Measurements from ENCODE around the gene FLYWCH2. TPM values are rescaled to one million over a fixed set of nuclear protein-coding genes. Genes with fewer than 3 reads are reported as not detected.

The FLYWCH2 gene
- total RNA-seq (ENCODE audit: low replicate concordance), result 30.9 and 59.8 TPM in 2 replicates

GRCh38 chr16:2882650-2883457 is at the start of gene FLYWCH2:
Gene FLYWCH2 (plus strand): TSS chr16:2883215. CDS start chr16:2896450, 13,235 bp downstream.

GRCh38 chr16:2857451-2858244 is 25.4 kb upstream of the FLYWCH2 start, which contains the start of gene PRSS22:
Gene PRSS22 (minus strand): TSS chr16:2858170. CDS start chr16:2858104, 66 bp downstream.

GRCh38 chr16:2911638-2912329 is 28.8 kb downstream of the FLYWCH2 start, which contains the start of gene FLYWCH1:
Gene FLYWCH1 (plus strand): TSS chr16:2911931. CDS start chr16:2929686, 17,755 bp downstream.

Other genes starting within 250 kb of the FLYWCH2 start
- gene KCTD5, start 200.7 kb upstream of the FLYWCH2 start, total RNA-seq (ENCODE audit: low replicate concordance), result 11.8 and 24.8 TPM in 2 replicates
- 0.23 and 0.70 TPM in 2 replicates for gene PRSS27, start 163.0 kb upstream of the FLYWCH2 start, total RNA-seq (ENCODE audit: low replicate concordance)
- gene SRRM2, start 130.6 kb upstream of the FLYWCH2 start, total RNA-seq (ENCODE audit: low replicate concordance), result 31.5 and 42.6 TPM in 2 replicates
- gene ELOB, start 105.9 kb upstream of the FLYWCH2 start, total RNA-seq (ENCODE audit: low replicate concordance), result 605 and 1,061 TPM in 2 replicates
- gene PRSS33, start 95.7 kb upstream of the FLYWCH2 start, total RNA-seq (ENCODE audit: low replicate concordance), result not detected in 2 replicates
- not detected in 2 replicates for gene PRSS41, start 84.7 kb upstream of the FLYWCH2 start, total RNA-seq (ENCODE audit: low replicate concordance)
- gene PRSS21, start 66.0 kb upstream of the FLYWCH2 start, total RNA-seq (ENCODE audit: low replicate concordance), result 0.15 and 0.23 TPM in 2 replicates
- 2.1 TPM in 1 of 2 replicates, not detected in the other for gene ZG16B, start 52.9 kb upstream of the FLYWCH2 start, total RNA-seq (ENCODE audit: low replicate concordance)
- gene PRSS22, start 25.0 kb upstream of the FLYWCH2 start, total RNA-seq (ENCODE audit: low replicate concordance), result not detected in 2 replicates
- gene FLYWCH1, start 28.7 kb downstream of the FLYWCH2 start, total RNA-seq (ENCODE audit: low replicate concordance), result 31.4 and 39.7 TPM in 2 replicates
- gene KREMEN2, start 81.1 kb downstream of the FLYWCH2 start, total RNA-seq (ENCODE audit: low replicate concordance), result not detected in 2 replicates
- 1.6 and 3.8 TPM in 2 replicates for gene PAQR4, start 86.1 kb downstream of the FLYWCH2 start, total RNA-seq (ENCODE audit: low replicate concordance)
- gene PKMYT1, start 97.2 kb downstream of the FLYWCH2 start, total RNA-seq (ENCODE audit: low replicate concordance), result 1.3 TPM in 1 of 2 replicates, not detected in the other
- not detected in 2 replicates for gene CLDN9, start 129.7 kb downstream of the FLYWCH2 start, total RNA-seq (ENCODE audit: low replicate concordance)
- not detected in 2 replicates for gene CLDN6, start 135.0 kb downstream of the FLYWCH2 start, total RNA-seq (ENCODE audit: low replicate concordance)
- 42.1 and 365 TPM in 2 replicates for gene TNFRSF12A, start 137.2 kb downstream of the FLYWCH2 start, total RNA-seq (ENCODE audit: low replicate concordance)
- gene HCFC1R1, start 140.7 kb downstream of the FLYWCH2 start, total RNA-seq (ENCODE audit: low replicate concordance), result 6.6 and 18.3 TPM in 2 replicates
- gene THOC6, start 140.8 kb downstream of the FLYWCH2 start, total RNA-seq (ENCODE audit: low replicate concordance), result 17.2 and 26.2 TPM in 2 replicates
- gene BICDL2, start 153.7 kb downstream of the FLYWCH2 start, total RNA-seq (ENCODE audit: low replicate concordance), result under 0.01 and 0.08 TPM in 2 replicates
- gene MMP25, start 163.3 kb downstream of the FLYWCH2 start, total RNA-seq (ENCODE audit: low replicate concordance), result under 0.01 TPM in 1 of 2 replicates, not detected in the other
- gene IL32, start 182.4 kb downstream of the FLYWCH2 start, total RNA-seq (ENCODE audit: low replicate concordance), result 7.4 and 41.0 TPM in 2 replicates
- not detected in 2 replicates for gene ZSCAN10, start 216.1 kb downstream of the FLYWCH2 start, total RNA-seq (ENCODE audit: low replicate concordance)
- 9.8 and 14.8 TPM in 2 replicates for gene ZNF205, start 229.4 kb downstream of the FLYWCH2 start, total RNA-seq (ENCODE audit: low replicate concordance)